ENCODE results near the gene PTRH1.

The PTRH1 gene

GRCh38 chr9:127753622-127754021 is 38.2 kb upstream of the PTRH1 start:
- TF ChIP-seq CTCF (IDR thresholded peaks at IDR 0.05; ENCODE audit: low read depth, low read length, poor library complexity, severe bottlenecking) (no peak), EZH2phosphoT487 (IDR thresholded peaks at IDR 0.05; ENCODE audit: borderline replicate concordance, low read length) (no peak)
- Histone ChIP-seq H3K27ac (ENCODE audit: low read depth, low read length) (no peak overlapping the region), H3K36me3 (ENCODE audit: control insufficient read depth, low read length) (peaks cover 24% of the 10 kb centered on the region), H4K20me1 (ENCODE audit: control insufficient read depth, insufficient read depth, low read depth, low read length) (no peaks in the 10 kb centered on the region), H3K9me2 (replicated peaks; ENCODE audit: control insufficient read depth, low read length) (no peaks in the 10 kb centered on the region), H3F3A (ENCODE audit: control insufficient read depth, insufficient read depth) (no peaks in the 10 kb centered on the region), H3K4me2 (ENCODE audit: low read length) (no peak overlapping the region), H3K4me1 (ENCODE audit: control insufficient read depth, low read length) (no peaks in the 10 kb centered on the region), H3K27me3 (ENCODE audit: control insufficient read depth, low read length) (no peaks in the 10 kb centered on the region), H3K4me3 (ENCODE audit: low read length) (no peak overlapping the region), H3K9me3 (ENCODE audit: control insufficient read depth, insufficient read depth, low read length) (no peaks in the 10 kb centered on the region), H3K79me2 (ENCODE audit: control insufficient read depth, low read length) (no peaks in the 10 kb centered on the region)

GRCh38 chr9:127753148-127753547 is 37.7 kb upstream of the PTRH1 start:
- H4K20me1 ChIP-seq (ENCODE audit: control insufficient read depth, insufficient read depth, low read depth, low read length) = no peaks in the 10 kb centered on the region
- no peak overlapping the region for H3K4me2 ChIP-seq (ENCODE audit: low read length)
- H3F3A ChIP-seq (ENCODE audit: control insufficient read depth, insufficient read depth) = no peaks in the 10 kb centered on the region
- no peak overlapping the region for H3K4me3 ChIP-seq (ENCODE audit: low read length)
- H3K27me3 ChIP-seq (ENCODE audit: control insufficient read depth, low read length) = no peaks in the 10 kb centered on the region
- no peaks in the 10 kb centered on the region for H3K79me2 ChIP-seq (ENCODE audit: control insufficient read depth, low read length)
- H3K4me1 ChIP-seq (ENCODE audit: control insufficient read depth, low read length) = no peaks in the 10 kb centered on the region
- H3K9me2 ChIP-seq (replicated peaks; ENCODE audit: control insufficient read depth, low read length) = no peaks in the 10 kb centered on the region
- H3K36me3 ChIP-seq (ENCODE audit: control insufficient read depth, low read length) = peaks cover 29% of the 10 kb centered on the region
- H3K9me3 ChIP-seq (ENCODE audit: control insufficient read depth, insufficient read depth, low read length) = no peaks in the 10 kb centered on the region
- TF ChIP-seq EZH2phosphoT487 (IDR thresholded peaks at IDR 0.05; ENCODE audit: borderline replicate concordance, low read length) (no peak), CTCF (IDR thresholded peaks at IDR 0.05; ENCODE audit: low read depth, low read length, poor library complexity, severe bottlenecking) (no peak)
- H3K27ac ChIP-seq (ENCODE audit: low read depth, low read length) = no peak overlapping the region

GRCh38 chr9:127751269-127752054 is 36.0 kb upstream of the PTRH1 start:
- Histone ChIP-seq H3K27ac (ENCODE audit: low read depth, low read length) (no peak overlapping the region), H4K20me1 (ENCODE audit: control insufficient read depth, insufficient read depth, low read depth, low read length) (no peaks in the 10 kb centered on the region), H3K79me2 (ENCODE audit: control insufficient read depth, low read length) (no peaks in the 10 kb centered on the region), H3F3A (ENCODE audit: control insufficient read depth, insufficient read depth) (no peaks in the 10 kb centered on the region), H3K9me3 (ENCODE audit: control insufficient read depth, insufficient read depth, low read length) (no peaks in the 10 kb centered on the region), H3K36me3 (ENCODE audit: control insufficient read depth, low read length) (peaks cover 36% of the 10 kb centered on the region), H3K4me1 (ENCODE audit: control insufficient read depth, low read length) (no peaks in the 10 kb centered on the region), H3K27me3 (ENCODE audit: control insufficient read depth, low read length) (no peaks in the 10 kb centered on the region), H3K9me2 (replicated peaks; ENCODE audit: control insufficient read depth, low read length) (no peaks in the 10 kb centered on the region), H3K4me2 (ENCODE audit: low read length) (no peak overlapping the region), H3K4me3 (ENCODE audit: low read length) (no peak overlapping the region)
- TF ChIP-seq CTCF (IDR thresholded peaks at IDR 0.05; ENCODE audit: low read depth, low read length, poor library complexity, severe bottlenecking) = no peak
- no peak for TF ChIP-seq EZH2phosphoT487 (IDR thresholded peaks at IDR 0.05; ENCODE audit: borderline replicate concordance, low read length)

All from DOHH2 (cell line).